Activated gamma-delta T cell (primary cell): ENCODE measurements around the gene SOAT2.
"Not testable (repeated sequence)": the region's sequence is repeated elsewhere in the genome, so short reads cannot be mapped to it uniquely, and the experiment has no call there.

Experiments
- DNase-seq: peaks from one replicate; lab custom pipeline; 2025; lab: John Stamatoyannopoulos, UW

SOAT2 gene

GRCh38 chr12:53105712-53106439, 2.6 kb downstream of the SOAT2 start:
- DNase-seq = no peak

DNA sequence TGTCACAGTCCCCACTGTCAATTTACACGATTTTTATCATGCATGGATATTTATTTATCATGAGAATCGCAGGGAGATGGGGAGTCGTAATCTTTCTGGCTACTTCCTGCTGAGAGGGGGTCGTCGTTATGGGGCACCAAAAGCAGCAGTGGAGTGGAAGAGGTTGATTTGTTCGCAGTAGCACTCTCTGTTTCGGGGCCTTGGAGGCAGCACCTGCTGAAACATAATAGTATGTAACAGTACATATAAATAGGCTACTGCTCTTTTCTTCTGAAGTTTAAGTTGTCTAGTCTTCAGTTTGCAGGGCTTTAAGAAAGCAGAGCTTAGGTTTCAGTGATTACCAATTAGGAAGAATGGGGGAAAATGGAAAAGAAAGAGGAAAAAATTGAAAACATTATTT, 3.8 kb downstream of the SOAT2 start:
- no peak for DNase-seq

DNA sequence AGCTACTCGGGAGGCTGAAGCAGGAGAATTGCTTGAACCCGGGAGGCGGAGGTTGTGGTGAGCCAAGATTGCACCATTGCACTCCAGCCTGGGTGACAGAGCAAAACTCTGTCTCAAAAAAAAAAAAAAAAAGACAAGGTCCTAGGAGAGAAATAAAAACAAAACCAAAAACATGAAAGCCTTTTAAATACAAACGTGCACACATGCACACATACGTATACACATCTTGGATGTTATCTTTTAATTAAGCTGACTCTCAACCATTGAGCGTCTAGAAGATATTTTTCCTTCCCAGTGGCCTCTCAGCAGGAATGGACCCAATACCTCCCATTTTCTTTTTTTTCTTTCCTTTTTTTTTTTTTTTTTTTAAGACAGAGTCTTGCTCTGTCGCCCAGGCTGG, 9.1 kb downstream of the SOAT2 start:
- DNase-seq = not testable (repeated sequence)

DNA sequence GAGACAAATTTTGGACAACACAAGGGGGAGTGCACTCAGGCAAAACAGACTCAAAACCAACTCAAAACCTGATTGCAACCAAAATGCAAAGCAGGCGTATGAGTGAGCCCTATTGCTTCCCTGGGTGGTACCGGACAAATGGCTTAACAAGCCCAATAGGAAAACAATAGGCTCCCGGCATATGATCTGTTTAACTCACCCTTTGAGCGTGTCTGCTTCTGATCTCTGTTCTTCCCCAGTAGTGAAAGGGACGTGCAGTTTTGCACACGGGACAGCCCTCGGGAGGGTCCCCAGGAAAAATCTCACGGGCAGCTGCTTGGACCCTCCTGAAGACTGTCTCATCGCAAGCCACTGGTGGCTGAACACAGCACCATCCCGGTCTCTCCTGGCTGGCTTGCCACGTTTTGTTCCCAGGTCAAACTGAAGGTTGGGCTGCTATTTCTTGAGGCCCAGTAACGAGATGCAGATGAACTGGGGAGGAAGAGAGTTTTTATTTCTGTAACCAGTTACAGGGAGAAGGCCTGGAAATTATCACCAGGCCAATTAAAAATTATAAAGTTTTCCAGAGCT, 9.9 kb downstream of the SOAT2 start:
- no peak for DNase-seq

DNA sequence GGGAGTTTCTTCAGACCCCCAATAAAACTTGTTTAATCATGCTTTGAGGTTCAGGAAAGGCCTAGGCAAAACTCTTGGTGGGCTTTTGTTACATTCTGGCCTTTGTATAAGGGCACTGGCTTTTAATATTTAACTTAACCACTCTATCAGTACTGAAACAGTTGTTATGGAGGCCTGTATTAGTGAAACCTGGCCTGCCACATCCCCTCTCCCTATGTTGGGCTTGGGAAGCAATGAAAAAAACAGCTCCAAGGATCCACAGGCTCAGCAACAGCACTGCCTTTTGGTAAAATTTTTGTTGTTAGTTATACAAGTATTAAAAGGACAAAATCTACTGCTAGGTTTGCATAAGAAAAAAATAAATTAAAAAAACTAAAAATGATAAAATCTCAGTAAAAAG, 10.7 kb downstream of the SOAT2 start:
- DNase-seq = no peak

DNA sequence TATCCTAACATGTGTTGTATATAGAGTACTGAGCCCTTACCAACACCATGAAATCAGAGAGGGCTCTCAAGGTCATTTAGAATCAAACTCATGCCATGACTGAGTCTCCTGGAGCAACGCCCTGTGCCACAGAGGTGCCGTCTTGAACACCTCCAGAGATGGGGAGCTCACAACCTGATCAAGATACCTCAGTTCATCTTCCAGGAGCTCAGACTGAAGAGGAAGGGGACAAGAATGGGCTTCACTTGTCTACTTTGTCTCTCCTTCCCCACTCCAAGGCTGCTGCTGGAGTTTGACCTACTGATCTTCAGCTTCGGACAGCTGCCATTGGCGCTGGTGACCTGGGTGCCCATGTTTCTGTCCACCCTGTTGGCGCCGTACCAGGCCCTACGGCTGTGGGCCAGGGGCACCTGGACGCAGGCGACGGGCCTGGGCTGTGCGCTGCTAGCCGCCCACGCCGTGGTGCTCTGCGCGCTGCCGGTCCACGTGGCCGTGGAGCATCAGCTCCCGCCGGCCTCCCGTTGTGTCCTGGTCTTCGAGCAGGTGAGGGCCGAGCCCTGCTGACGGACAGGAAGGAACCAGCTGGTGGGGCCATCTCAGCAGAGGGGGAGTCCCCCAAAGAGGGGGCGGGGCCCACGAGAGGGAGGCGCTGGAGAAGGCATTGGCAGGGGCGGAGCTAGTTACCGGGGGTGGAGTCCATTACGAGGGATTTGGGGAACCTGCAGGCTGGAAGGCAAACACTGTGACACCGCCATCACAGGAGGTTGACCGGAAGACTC, 12.0 kb downstream of the SOAT2 start:
- no peak for DNase-seq

DNA sequence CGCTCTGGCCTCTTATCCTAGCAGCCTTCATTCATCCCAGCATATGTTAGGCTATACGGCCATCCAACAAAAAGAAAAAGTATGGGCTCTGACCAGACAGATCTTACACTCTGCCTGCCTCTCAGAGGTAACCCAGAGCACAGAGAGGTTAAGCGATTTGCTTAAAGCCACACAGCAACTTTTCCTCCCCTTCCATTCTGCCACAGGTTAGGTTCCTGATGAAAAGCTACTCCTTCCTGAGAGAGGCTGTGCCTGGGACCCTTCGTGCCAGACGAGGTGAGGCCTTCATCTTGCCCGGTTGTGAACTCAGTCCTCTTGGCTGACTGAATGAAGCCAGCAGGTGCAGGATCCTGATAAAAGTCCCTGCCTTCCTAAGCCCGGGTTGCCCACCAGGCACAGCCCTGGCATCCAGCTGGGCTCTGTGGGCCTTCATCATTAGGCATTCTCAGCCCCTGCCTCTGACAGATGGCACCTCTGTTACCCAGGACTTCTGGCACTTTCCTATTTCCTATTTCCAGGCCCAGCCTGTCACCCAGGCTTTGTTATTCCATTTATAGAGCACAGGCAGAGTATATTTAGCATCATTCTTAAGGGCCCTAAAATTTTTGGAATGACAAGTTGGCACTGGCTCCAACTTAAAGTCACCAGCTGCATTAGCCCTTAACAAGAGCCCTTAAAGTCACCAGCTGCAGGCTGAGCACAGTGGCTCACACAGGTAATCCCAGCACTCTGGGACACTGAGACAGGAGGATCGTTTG, 12.8 kb downstream of the SOAT2 start:
- no peak for DNase-seq

- no peak for DNase-seq
These were observed 15.5 kb downstream of the SOAT2 start for GRCh38 chr12:53118751-53119300.

GRCh38 chr12:53120685-53121525, 17.6 kb downstream of the SOAT2 start:
- no peak for DNase-seq

DNA sequence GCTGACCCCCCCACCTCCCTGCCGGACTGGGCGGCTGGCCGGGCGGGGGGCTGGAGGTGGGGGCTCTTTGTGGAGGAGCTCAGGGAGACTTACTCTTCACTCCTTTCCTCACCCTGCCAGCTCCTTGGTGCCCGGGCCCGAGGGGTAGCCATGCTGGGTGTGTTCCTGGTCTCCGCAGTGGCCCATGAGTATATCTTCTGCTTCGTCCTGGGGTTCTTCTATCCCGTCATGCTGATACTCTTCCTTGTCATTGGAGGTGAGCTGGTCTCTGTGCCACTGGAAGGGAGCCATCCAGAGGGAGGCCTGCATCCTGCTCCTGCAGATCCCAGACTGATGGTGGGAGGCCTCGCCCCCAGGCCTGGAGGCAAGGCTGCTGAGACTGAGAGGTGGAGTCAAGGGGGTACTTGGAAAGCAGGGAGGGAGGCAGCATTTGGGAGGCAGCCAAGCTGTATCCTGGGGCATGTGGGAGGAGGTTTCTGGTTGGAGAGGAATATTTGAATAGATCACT, 19.7 kb downstream of the SOAT2 start:
- DNase-seq = no peak

DNA sequence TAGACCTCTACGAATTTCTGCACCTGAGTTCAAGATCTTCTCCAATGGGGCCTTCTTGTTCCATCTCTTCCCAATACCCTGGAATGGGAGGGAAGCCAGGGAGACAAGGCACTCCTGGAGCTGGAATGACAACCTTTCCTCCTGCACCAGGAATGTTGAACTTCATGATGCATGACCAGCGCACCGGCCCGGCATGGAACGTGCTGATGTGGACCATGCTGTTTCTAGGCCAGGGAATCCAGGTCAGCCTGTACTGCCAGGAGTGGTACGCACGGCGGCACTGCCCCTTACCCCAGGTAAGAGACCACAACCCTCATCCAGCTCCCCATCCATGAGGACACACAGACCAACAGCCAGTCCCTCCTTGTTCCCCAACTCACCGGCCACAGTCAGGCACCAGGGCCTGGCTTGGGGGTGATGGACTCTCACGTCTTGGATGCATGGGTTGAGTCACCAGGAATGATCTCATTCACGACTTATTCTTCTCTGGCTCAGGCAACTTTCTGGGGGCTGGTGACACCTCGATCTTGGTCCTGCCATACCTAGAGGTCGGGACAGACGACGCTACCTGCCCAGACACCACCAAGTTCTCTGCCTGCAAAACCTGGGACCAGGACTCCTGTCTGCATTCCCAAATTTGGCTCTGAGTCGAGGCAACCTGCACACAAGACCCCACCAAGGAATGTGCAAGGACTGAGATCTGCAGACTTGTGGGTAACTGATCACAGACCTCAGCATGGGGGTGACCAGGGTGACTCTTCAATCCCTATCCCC, 20.5 kb downstream of the SOAT2 start:
- no peak for DNase-seq

DNA sequence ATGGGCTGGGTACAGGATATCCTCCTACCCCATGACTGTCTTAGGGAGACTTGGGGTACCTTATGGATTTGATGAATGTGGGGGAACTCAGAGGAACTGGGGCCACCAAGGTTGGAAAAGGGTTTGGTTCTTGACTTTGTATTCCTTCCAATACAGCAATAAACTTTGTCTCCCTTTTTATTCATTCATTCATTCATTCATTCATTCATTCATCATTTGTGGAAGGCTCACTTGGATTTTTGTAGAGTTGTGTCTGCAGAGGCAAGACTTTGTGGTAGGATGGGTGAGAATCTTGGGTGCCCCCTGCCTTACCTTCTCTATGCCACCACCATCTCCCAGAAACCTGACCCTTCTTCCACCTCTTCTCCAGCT, 21.1 kb downstream of the SOAT2 start:
- DNase-seq = no peak

DNA sequence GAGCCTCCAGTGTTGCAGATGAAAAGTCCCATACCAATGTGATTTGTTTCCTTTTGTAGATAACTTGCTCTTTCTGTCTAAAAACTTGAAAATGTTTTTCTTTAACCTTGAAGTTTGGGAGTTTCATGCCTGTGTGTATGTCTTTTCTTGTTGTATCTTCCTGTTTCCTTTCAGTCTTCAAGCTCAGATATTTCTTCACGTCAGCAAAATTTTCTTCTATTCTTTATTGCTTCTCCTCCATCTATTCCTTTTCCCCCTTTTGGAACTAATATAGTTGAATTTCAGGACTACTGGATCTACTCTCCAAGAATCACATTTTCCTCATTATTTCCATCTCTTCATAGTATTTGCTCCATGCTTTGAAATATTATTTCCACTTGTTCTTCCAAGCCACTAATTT, 23.9 kb downstream of the SOAT2 start:
- no peak for DNase-seq

- no peak for DNase-seq
These were observed 25.7 kb downstream of the SOAT2 start for GRCh38 chr12:53128780-53129569.

DNA sequence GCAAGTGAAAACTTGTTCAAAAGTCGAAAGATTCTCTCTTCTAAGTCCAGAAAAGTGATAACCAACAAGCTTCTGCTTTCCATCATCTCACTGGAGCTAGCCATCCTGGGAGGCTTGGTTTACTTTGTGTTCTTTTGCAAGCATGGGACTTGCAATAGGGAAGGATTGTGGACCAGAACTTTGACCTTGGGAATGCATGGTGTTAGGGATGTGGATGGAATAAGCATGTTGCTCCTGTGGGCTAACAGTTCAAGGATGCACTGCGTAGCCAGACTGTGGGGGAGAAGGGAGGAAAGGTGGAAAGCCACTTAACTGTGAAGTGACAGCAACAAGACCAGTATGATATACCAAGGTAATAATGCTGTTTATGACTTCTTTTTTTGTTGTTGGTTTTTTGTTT, 28.6 kb downstream of the SOAT2 start:
- no peak for DNase-seq

- no peak for DNase-seq
These were observed 30.4 kb downstream of the SOAT2 start for GRCh38 chr12:53133722-53134121.

GRCh38 chr12:53143355-53143754, 40.1 kb downstream of the SOAT2 start:
- no peak for DNase-seq

DNA sequence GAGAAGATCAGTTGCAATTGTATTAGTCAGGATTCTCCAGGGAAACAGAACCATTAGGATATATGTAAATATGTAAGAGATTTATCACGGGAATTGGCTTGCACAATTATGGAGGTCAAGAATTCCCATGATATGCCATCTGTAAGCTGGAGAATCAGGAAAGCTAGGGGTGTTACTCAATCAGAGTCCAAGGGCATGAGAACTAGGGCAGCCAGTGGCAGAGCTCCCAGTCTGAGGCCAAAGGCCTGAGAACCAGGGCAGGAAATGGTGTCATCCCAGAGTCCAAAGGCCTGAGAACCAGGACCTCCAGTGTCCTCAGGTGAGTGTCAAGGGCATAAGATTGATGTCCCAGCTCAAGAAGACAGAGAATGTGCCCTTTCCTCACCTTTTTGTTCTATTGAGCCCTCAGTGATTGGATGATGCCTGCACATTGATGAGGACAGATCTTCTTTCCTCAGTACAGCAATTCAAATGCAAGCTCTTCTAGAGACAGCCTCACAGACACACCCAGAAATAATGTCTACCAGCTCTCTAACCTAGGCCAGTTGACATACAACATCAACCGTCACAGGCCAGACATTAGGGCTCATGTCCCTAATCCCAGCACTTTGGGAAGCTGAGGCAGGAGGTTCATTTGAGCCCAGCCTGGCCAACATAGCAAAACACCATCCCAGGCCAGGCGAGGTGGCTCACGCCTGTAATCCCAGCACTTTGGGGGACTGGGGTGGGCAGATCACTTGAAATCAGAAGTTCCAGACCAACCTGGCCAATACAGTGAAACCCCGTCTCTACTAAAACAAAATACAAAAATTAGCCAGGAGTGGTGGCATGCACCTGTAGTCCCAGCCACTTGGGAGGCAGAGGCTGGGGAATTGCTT, 42.3 kb downstream of the SOAT2 start:
- DNase-seq = no peak
